H9 (cell line): ENCODE results near the gene IL1RAPL1. TPM values are rescaled to one million over a fixed set of nuclear protein-coding genes. Genes with fewer than 3 reads are reported as not detected.

Experiments used
- DNase-seq: peaks from one replicate; pipeline ENCODE4 v3.0.0-alpha.2; 2017
- H2AFZ ChIP-seq: one replicate; pipeline ENCODE4 v1.6.1; 2013; ENCODE audit warnings: mild to moderate bottlenecking, low read length, control low read depth, moderate library complexity
- H2AK5ac ChIP-seq: 2 replicates; pipeline ENCODE4 v1.6.1; 2013; ENCODE audit warnings: low read length, control low read depth, mixed read lengths; ENCODE audit not compliant: insufficient read length
- H2BK120ac ChIP-seq: one replicate; pipeline ENCODE4 v1.6.1; 2013; ENCODE audit warnings: low read depth, mild to moderate bottlenecking, low read length, control low read depth, inconsistent platforms; ENCODE audit not compliant: poor library complexity, severe bottlenecking
- H2BK12ac ChIP-seq: 2 replicates; pipeline ENCODE4 v1.6.1; 2013; ENCODE audit warnings: low read length, control low read depth, mixed read lengths, low read depth; ENCODE audit not compliant: insufficient read length
- H2BK15ac ChIP-seq: 2 replicates; pipeline ENCODE4 v1.6.1; 2013; ENCODE audit warnings: low read depth, low read length, control low read depth
- H2BK20ac ChIP-seq: one replicate; pipeline ENCODE4 v1.6.1; 2013; ENCODE audit warnings: low read depth, mild to moderate bottlenecking, low read length, control low read depth, inconsistent platforms; ENCODE audit not compliant: poor library complexity, severe bottlenecking
- H2BK5ac ChIP-seq: 2 replicates; pipeline ENCODE4 v1.6.1; 2013; ENCODE audit warnings: low read length, control low read depth, mixed read lengths; ENCODE audit not compliant: insufficient read length
- H3K14ac ChIP-seq: 2 replicates; pipeline ENCODE4 v1.6.1; 2013; ENCODE audit warnings: low read length, control low read depth; ENCODE audit not compliant: insufficient read depth
- H3K18ac ChIP-seq: 2 replicates; pipeline ENCODE4 v1.6.1; 2013; ENCODE audit warnings: low read depth, mild to moderate bottlenecking, mixed read lengths, low read length, control low read depth; ENCODE audit not compliant: insufficient read length
- H3K23ac ChIP-seq: 2 replicates; pipeline ENCODE4 v1.6.1; 2013; ENCODE audit warnings: low read length, control low read depth, mixed read lengths, low read depth; ENCODE audit not compliant: insufficient read length
- H3K23me2 ChIP-seq: 2 replicates; pipeline ENCODE4 v1.6.1; 2013; ENCODE audit warnings: low read depth, mild to moderate bottlenecking, mixed read lengths, low read length, control low read depth; ENCODE audit not compliant: insufficient read length, poor library complexity, severe bottlenecking
- H3K27ac ChIP-seq: 2 replicates; pipeline ENCODE4 v1.5.1; 2013; ENCODE audit warnings: low read length, control low read depth, mixed read lengths, low read depth; ENCODE audit not compliant: insufficient read length
- H3K27me3 ChIP-seq: 2 replicates; pipeline ENCODE4 v1.6.1; 2013; ENCODE audit warnings: low read length, control low read depth, inconsistent platforms; ENCODE audit not compliant: insufficient read depth
- H3K4ac ChIP-seq: 2 replicates; pipeline ENCODE4 v1.6.1; 2013; ENCODE audit warnings: low read depth, mild to moderate bottlenecking, control low read depth, inconsistent platforms, low read length, moderate library complexity
- H3K4me1 ChIP-seq: 2 replicates; pipeline ENCODE4 v1.6.1; 2013; ENCODE audit warnings: low read length, control low read depth, inconsistent platforms; ENCODE audit not compliant: insufficient read depth
- H3K4me2 ChIP-seq: 2 replicates; pipeline ENCODE4 v1.6.1; 2013; ENCODE audit warnings: low read length, control low read depth, mixed read lengths; ENCODE audit not compliant: insufficient read length, insufficient read depth
- H3K56ac ChIP-seq: 2 replicates; pipeline ENCODE4 v1.6.1; 2013; ENCODE audit warnings: low read depth, mild to moderate bottlenecking, mixed read lengths, low read length, control low read depth; ENCODE audit not compliant: insufficient read length
- H3K79me1 ChIP-seq: 2 replicates; pipeline ENCODE4 v1.6.1; 2013; ENCODE audit warnings: low read depth, mild to moderate bottlenecking, moderate library complexity, low read length, control low read depth, inconsistent platforms; ENCODE audit not compliant: insufficient read depth, poor library complexity, severe bottlenecking
- H3K79me2 ChIP-seq: 2 replicates; pipeline ENCODE4 v1.6.1; 2013; ENCODE audit warnings: low read length, control low read depth, inconsistent platforms; ENCODE audit not compliant: insufficient read depth
- H3K9ac ChIP-seq: 2 replicates; pipeline ENCODE4 v1.6.1; 2013; ENCODE audit warnings: low read length, control low read depth, mixed read lengths; ENCODE audit not compliant: insufficient read length; ENCODE audit errors: extremely low read depth
- H3K9me3 ChIP-seq: one replicate; pipeline ENCODE4 v1.6.1; 2013; ENCODE audit warnings: low read depth, low read length, inconsistent platforms; ENCODE audit not compliant: control insufficient read depth
- H3T11ph ChIP-seq: one replicate; pipeline ENCODE4 v1.6.1; 2013; ENCODE audit warnings: mild to moderate bottlenecking, low read length, control low read depth, inconsistent platforms
- H4K20me1 ChIP-seq: one replicate; pipeline ENCODE4 v1.6.1; 2013; ENCODE audit not compliant: control insufficient read depth, insufficient read length, insufficient read depth
- H4K5ac ChIP-seq: 2 replicates; pipeline ENCODE4 v1.6.1; 2013; ENCODE audit warnings: low read depth, mild to moderate bottlenecking, mixed read lengths, low read length, control low read depth; ENCODE audit not compliant: insufficient read length
- H4K8ac ChIP-seq: replicated peaks from 2 replicates; pipeline ENCODE4 v1.6.1; 2013; ENCODE audit warnings: low read length, control low read depth, mixed read lengths, low read depth; ENCODE audit not compliant: insufficient read length
- H4K91ac ChIP-seq: 2 replicates; pipeline ENCODE4 v1.6.1; 2013; ENCODE audit warnings: low read depth, mild to moderate bottlenecking, moderate library complexity, mixed read lengths, low read length, control low read depth; ENCODE audit not compliant: insufficient read length
- H3K27ac Mint-ChIP-seq, 3 experiments: 2 replicates in 2 of 3; 3 replicates in 1 of 3; pipeline ENCODE4 v1.8.0; 2020 to 2021; ENCODE audit warnings: mixed read lengths in 3 of 3, mild to moderate bottlenecking in 1 of 3, moderate library complexity in 1 of 3
- H3K27me3 Mint-ChIP-seq: 2 replicates; pipeline ENCODE4 v1.8.0; 2021; ENCODE audit warnings: low read depth, mild to moderate bottlenecking, moderate library complexity, mixed read lengths
- H3K36me3 Mint-ChIP-seq, 3 experiments: 2 replicates in 2 of 3; 3 replicates in 1 of 3; pipeline ENCODE4 v1.8.0; 2020 to 2021; ENCODE audit warnings: low read depth in 3 of 3, mixed read lengths in 3 of 3; ENCODE audit not compliant: insufficient read depth in 1 of 3
- H3K4me1 Mint-ChIP-seq, 2 experiments: 2 replicates each; pipeline ENCODE4 v1.8.0; 2020; ENCODE audit warnings: mixed read lengths in 2 of 2
- H3K4me3 Mint-ChIP-seq, 2 experiments: 2 replicates in 1 of 2; 3 replicates in 1 of 2; pipeline ENCODE4 v1.8.0; 2020 to 2021; ENCODE audit warnings: mild to moderate bottlenecking in 2 of 2, mixed read lengths in 2 of 2, moderate library complexity in 1 of 2
- H3K9me3 Mint-ChIP-seq, 2 experiments: 2 replicates in 1 of 2; 3 replicates in 1 of 2; pipeline ENCODE4 v1.8.0; 2020; ENCODE audit warnings: mild to moderate bottlenecking in 2 of 2, mixed read lengths in 2 of 2, moderate library complexity in 1 of 2
- WGBS: extraction: QIAGEN DNeasy Blood & Tissue Kit; methylation state at CpG from one replicate; pipeline ENCODE4 v1.1.7; 2013; ENCODE audit warnings: missing lambda C conversion rate, low lambda C conversion rate, mixed read lengths; ENCODE audit not compliant: insufficient read length; ENCODE audit errors: extremely low coverage; 5-methylcytosine and 5-hydroxymethylcytosine counted together
- total RNA-seq: library from RNA; stranded (reverse); gene quantifications from 2 replicates; pipeline ENCODE4 v1.2.1, GENCODE V29; 2021
- TF ChIP-seq, protein P1 (sequence below): fragments of 200-600 bp; sonication (generic); conservative IDR thresholded peaks from 3 replicates; pipeline ENCODE4 v1.8.0; 2021; ENCODE audit warnings: antibody characterized with exemption, mild to moderate bottlenecking

IL1RAPL1 gene
- total RNA-seq, 1 experiment from 2014 or later = 0.31 TPM

DNA sequence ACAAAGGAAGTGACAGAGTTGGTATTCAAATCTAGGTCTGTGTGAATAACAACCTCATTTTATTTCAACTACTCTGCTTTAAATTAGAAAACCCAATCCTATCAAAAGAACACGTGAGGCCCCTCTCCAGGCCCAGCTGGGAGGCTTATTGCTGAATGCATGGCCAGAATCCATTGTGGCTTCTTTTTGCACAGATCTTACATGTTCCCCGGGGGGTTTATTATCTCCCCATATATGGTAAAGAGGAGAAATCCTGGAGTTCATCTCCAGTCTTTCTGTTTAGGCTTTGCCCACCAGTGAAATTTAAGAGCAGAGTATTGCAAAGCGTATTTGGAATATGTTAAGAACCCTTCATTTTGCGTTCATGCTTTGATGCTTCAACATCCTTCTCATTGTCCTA lies 655.6 kb downstream of the IL1RAPL1 start:
- no peak overlapping the region for H2BK20ac ChIP-seq
- no peak overlapping the region for H3K27ac ChIP-seq
- H3K9me3 Mint-ChIP-seq = peaks cover 4 to 54% of the 10 kb centered on the region in 2 experiments; a peak in 4 of 5 replicates
- no peak for DNase-seq
- no peaks in the 10 kb centered on the region for H3K79me1 ChIP-seq
- no peak overlapping the region for H4K91ac ChIP-seq
- no peak overlapping the region for H3K27ac Mint-ChIP-seq
- no peak overlapping the region for H3K4ac ChIP-seq
- TF ChIP-seq, protein P1, sequence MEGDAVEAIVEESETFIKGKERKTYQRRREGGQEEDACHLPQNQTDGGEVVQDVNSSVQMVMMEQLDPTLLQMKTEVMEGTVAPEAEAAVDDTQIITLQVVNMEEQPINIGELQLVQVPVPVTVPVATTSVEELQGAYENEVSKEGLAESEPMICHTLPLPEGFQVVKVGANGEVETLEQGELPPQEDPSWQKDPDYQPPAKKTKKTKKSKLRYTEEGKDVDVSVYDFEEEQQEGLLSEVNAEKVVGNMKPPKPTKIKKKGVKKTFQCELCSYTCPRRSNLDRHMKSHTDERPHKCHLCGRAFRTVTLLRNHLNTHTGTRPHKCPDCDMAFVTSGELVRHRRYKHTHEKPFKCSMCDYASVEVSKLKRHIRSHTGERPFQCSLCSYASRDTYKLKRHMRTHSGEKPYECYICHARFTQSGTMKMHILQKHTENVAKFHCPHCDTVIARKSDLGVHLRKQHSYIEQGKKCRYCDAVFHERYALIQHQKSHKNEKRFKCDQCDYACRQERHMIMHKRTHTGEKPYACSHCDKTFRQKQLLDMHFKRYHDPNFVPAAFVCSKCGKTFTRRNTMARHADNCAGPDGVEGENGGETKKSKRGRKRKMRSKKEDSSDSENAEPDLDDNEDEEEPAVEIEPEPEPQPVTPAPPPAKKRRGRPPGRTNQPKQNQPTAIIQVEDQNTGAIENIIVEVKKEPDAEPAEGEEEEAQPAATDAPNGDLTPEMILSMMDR = no peak
- no peak overlapping the region for H2BK5ac ChIP-seq
- H2AK5ac ChIP-seq = no peak overlapping the region
- no peak overlapping the region for H3K4me2 ChIP-seq
- no peaks in the 10 kb centered on the region for H3K27me3 ChIP-seq
- H3K36me3 Mint-ChIP-seq = no peaks in the 10 kb centered on the region; a peak in 1 of 7 replicates
- no peak overlapping the region for H3T11ph ChIP-seq
- no peak overlapping the region for H2BK120ac ChIP-seq
- no peak overlapping the region for H4K5ac ChIP-seq
- peaks cover 56% of the 10 kb centered on the region for H3K27me3 Mint-ChIP-seq
- no peaks in the 10 kb centered on the region for H3K9me3 ChIP-seq
- H3K4me3 Mint-ChIP-seq = no peak overlapping the region
- no peak overlapping the region for H2BK12ac ChIP-seq
- H3K56ac ChIP-seq = no peak overlapping the region
- H3K9ac ChIP-seq = no peak overlapping the region
- WGBS = no CpG with 5 or more reads among the region's 4 CpGs
- H3K18ac ChIP-seq = no peak overlapping the region
- H3K4me1 ChIP-seq = no peaks in the 10 kb centered on the region
- no peak overlapping the region for H3K14ac ChIP-seq
- H4K8ac ChIP-seq = no peak overlapping the region
- no peak overlapping the region for H2AFZ ChIP-seq
- H3K23me2 ChIP-seq = no peaks in the 10 kb centered on the region
- H3K23ac ChIP-seq = no peak overlapping the region
- no peak overlapping the region for H2BK15ac ChIP-seq
- H3K79me2 ChIP-seq = no peaks in the 10 kb centered on the region
- peaks cover 17 to 23% of the 10 kb centered on the region in 2 experiments for H3K4me1 Mint-ChIP-seq
- H4K20me1 ChIP-seq = no peaks in the 10 kb centered on the region
